ENCODE results near the gene IGFL4. TPM values are rescaled to one million over a fixed set of nuclear protein-coding genes. Genes with fewer than 3 reads are reported as not detected.

The IGFL4 gene
- polyA plus RNA-seq, 3 donors = 0.06 to 0.35 (median 0.17) TPM

DNA sequence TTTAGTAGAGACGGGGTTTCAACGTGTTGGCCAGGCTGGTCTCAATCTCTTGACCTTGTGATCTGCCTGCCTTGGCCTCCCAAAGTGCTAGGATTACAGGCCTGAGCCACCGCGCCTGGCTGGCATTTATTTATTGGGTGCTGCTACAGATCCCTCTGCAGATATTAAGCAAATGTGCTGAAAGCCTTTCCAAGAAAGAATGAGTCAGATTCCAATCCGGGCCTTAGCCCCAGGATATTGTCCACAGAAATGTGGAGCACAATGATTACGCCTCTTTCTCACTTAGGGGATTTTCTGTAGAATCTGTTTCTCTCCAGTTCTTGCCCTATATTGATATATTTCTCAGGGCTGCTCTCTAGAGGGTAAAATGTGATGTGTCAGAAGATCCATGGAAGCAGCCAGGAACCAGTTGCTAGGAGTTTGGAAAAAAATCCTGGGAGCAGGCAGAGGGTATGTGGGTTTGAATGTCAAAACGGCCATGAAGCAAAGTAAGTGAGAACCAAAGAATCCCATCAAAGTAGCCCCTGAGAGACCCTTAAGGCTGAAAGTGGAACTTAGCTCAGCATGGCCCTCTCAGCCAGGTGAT lies 24.8 kb upstream of the IGFL4 start:
- no peak for DNase-seq (ENCODE audit: low read depth in 3 of 3, low spot score in 2 of 3)

DNA sequence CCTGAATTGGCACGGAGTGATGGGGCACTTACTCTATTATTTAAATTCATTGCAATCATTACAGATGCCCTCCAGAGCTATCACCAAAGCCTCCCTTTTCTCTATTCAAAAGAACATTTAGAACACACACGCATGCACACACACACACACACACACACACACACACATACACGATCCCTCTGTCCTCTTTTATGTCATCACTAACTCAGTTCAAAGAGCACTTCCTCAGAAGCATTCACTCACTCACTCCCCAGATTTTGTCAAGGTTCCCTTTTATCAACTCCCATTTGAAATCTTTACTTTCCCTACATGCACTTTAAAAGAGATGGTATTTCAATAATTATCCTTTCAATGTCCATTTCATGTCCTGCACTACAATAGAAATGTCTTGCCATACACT lies 22.4 kb upstream of the IGFL4 start:
- DNase-seq (ENCODE audit: low read depth in 3 of 3, low spot score in 2 of 3) = no peak

GRCh38 chr19:46060012-46060411 lies 19.2 kb upstream of the IGFL4 start:
- no peak for DNase-seq (ENCODE audit: low read depth in 3 of 3, low spot score in 2 of 3)

GRCh38 chr19:46058778-46059177 lies 18.0 kb upstream of the IGFL4 start:
- no peak for DNase-seq (ENCODE audit: low read depth in 3 of 3, low spot score in 2 of 3)

DNA sequence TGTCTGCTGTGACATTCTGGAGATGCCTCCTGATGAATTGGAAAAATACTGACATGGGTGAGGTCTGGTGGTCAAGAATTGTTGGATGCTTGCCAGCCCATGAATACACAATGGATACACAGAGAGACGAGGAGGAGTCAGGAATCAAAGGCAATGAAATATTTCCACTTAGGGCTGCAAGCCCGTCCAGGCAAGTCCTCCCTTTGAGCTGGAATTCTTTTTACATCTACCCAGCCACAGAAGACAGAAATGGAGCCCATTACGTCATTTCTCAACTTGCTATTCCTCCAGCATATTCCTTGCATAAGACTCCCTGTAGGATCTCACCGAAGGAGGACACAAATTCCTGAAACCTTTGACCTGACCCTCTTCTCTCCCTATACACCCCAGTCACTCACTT lies 15.7 kb upstream of the IGFL4 start:
- no peak for DNase-seq (ENCODE audit: low read depth in 3 of 3, low spot score in 2 of 3)

DNA sequence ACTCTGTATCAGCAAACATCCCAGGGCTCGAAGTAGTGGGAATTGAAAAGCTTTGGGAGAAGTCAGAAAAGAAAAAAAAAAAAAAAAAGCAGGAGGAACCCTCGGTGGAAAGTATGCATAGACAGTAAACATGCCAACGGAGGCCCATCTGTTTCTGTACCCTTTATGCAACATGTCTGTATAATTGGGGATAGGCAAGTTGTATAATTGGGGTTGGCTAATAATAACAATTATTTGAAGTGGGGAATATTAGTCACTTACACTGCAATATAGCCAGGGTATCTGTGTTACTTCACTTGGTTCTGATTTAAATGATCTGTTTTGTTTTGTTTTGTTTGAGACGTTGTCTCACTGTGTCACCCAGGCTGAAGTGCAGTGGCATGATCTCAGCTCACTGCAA lies 12.1 kb upstream of the IGFL4 start:
- no peak for DNase-seq (ENCODE audit: low read depth in 3 of 3, low spot score in 2 of 3)

- no peak for DNase-seq (ENCODE audit: low read depth in 3 of 3, low spot score in 2 of 3)
These were observed 8.8 kb upstream of the IGFL4 start for GRCh38 chr19:46049597-46049996.

DNA sequence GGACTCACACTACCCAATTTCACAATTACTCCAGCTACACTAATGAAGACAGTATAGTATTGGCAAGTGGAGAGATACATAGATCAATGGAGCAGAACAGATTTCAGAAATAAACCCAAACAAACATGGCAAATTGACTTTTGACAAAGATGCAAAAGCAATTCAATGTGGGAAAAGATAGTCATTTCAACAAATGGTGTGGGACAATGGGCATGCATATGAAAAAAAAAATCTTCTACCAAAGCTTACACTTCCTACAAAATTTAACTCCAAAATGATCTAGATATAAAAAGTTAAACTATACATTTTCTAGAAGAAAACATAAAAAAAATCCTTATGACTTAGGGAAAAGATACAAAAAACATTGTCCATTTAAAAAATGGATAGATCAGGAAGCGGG lies 2.7 kb upstream of the IGFL4 start:
- DNase-seq (ENCODE audit: low read depth in 3 of 3, low spot score in 2 of 3) = no peak

GRCh38 chr19:46042252-46042883 lies 1.6 kb upstream of the IGFL4 start:
- DNase-seq (ENCODE audit: low read depth in 3 of 3, low spot score in 2 of 3) = no peak

GRCh38 chr19:46040125-46040524 lies 677 bp downstream of the IGFL4 start:
- no peak for DNase-seq (ENCODE audit: low read depth in 3 of 3, low spot score in 2 of 3)

DNA sequence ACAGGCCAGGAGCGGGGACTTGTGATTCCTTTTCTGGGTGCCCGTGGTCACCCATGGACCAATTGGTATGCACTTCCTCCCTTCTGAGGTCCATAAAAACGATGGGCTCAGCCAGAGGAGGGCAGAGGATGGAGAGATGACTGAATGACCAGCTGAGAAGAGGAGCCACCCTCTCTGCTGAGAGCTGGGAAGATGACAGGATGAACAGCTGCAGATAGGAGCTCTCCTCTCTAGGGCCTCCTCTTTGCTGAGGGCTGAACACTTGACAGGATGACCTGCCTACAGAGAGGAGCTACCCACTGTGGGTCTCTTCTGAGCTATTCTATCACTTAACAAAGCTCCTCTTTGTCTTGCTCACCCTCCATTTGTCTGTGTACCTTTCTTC lies 4.1 kb downstream of the IGFL4 start:
- no peak for DNase-seq (ENCODE audit: low read depth in 3 of 3, low spot score in 2 of 3)

- DNase-seq (ENCODE audit: low read depth in 3 of 3, low spot score in 2 of 3) = no peak
These were observed 4.6 kb downstream of the IGFL4 start for GRCh38 chr19:46035986-46036743.

- DNase-seq (ENCODE audit: low read depth in 3 of 3, low spot score in 2 of 3) = no peak
These were observed 5.3 kb downstream of the IGFL4 start for GRCh38 chr19:46035546-46035945.

- DNase-seq (ENCODE audit: low read depth in 3 of 3, low spot score in 2 of 3) = no peak
These were observed 7.4 kb downstream of the IGFL4 start for GRCh38 chr19:46033401-46033800.

- DNase-seq (ENCODE audit: low read depth in 3 of 3, low spot score in 2 of 3) = no peak
These were observed 8.2 kb downstream of the IGFL4 start for GRCh38 chr19:46032597-46033025.

- DNase-seq (ENCODE audit: low read depth in 3 of 3, low spot score in 2 of 3) = no peak
These were observed 8.8 kb downstream of the IGFL4 start for GRCh38 chr19:46031781-46032596.

DNA sequence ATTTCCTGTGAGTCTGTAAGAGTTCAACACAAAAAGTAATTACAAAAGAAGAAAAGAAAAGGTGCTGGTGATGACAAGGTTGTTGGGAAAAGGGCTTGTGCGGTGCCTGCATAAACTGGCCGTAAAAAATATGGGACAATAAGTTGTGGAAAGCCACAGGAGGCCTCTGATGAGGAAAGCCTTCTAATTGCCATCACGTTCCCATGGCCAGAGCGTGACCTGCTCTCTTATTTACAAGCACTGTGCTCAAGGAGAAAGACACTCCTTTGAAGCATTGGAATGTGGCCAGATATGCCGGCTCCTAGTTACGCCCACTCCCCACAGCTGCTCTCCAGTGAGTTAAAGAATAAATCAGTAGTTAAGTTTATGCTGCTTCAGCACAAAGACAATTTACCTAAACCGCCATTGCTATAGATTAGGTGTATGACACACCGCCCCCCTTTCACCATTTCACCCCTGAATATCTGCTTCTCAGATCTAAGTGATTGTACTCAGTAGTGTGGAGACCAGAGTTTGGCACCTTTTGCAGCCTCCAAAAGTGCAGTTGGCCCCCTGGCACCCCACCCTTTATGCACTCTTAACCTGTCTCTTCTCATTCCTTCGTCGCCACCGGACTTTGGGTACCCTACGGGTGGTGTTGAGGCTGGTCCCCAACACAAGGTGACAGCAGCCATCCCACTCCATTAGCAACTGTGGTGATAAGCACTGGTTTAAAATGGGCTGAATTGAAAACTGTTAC lies 9.8 kb downstream of the IGFL4 start:
- no peak for DNase-seq (ENCODE audit: low read depth in 3 of 3, low spot score in 2 of 3)

GRCh38 chr19:46025835-46026234 lies 15.0 kb downstream of the IGFL4 start:
- DNase-seq (ENCODE audit: low read depth in 3 of 3, low spot score in 2 of 3) = no peak

DNA sequence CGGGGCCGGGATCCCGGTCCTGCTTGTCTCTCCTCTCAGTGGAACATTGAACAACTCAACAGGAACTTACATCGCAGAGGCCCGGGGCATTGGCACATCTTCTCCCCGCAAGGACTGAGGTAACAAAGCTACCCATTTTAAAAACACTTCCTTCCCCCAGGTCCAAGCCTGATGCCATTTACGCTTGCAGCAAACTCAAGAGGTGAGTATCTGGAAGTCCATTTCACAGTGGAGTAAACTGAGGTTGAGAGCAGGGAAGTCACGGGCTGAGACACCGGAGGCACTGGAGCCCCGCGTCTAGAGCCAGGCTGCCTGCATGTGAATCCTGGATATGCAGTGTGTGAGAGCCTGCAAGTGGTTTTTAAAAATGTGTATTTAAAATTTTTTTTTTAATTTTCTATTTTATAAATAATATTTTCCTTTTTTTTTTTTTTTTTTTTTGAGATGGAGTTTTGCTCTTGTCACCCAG lies 17.5 kb downstream of the IGFL4 start:
- DNase-seq (ENCODE audit: low read depth in 3 of 3, low spot score in 2 of 3) = no peak
